HCT116 (cell line): Measurements from ENCODE around the gene CADPS.

ENCODE experiments used
- EZH2 ChIP-seq: fragments of 200-600 bp; sonication (generic); IDR thresholded peaks from 2 replicates; pipeline ENCODE4 v1.6.1; 2017; ENCODE audit warnings: antibody characterized with exemption, mixed run types
- POLR2A ChIP-seq: IDR thresholded peaks from 2 replicates; pipeline ENCODE4 v1.7.0; 2011; ENCODE audit warnings: borderline replicate concordance; ENCODE audit not compliant: insufficient read depth, insufficient read length; ENCODE audit errors: extremely low read depth
- RAD21 ChIP-seq: IDR thresholded peaks from 2 replicates; pipeline ENCODE4 v1.6.1; 2012; ENCODE audit warnings: low read depth, mild to moderate bottlenecking
- TF ChIP-seq, protein P1 (sequence below), 3 experiments: fragments of 200-600 bp in 1 of 3; sonication (generic) in 1 of 3; IDR thresholded peaks in 2 of 3; conservative IDR thresholded peaks in 1 of 3; 2 replicates each; pipeline ENCODE4 v1.5.1; 2012 to 2017; ENCODE audit warnings: low read depth in 2 of 3, low read length in 2 of 3, antibody characterized with exemption in 1 of 3, borderline replicate concordance in 1 of 3, control low read depth in 1 of 3, mild to moderate bottlenecking in 1 of 3, mixed read lengths in 1 of 3, mixed run types in 1 of 3, moderate library complexity in 1 of 3; ENCODE audit not compliant: insufficient read depth in 1 of 3

DNA sequence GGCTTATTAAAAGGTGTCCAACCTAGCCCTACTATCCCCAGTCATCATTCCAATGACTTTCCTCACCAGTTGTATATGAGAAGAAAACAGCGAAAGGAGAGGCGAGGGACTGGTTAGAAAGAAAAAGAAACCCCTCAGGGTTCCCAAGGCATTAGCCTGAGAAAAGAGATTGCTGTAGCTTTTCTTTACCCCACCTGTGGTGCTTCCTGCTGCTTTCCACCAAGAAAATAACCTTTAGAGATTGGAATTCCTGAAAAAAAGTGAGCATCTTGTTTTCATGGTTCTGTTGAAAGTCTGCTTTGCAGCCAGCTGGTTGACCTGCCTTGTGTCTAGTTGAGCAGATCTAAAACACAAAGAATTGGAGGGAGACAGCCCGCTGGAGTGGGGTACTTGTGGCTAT, 196.4 kb downstream of the CADPS start:
- TF ChIP-seq, protein P1, sequence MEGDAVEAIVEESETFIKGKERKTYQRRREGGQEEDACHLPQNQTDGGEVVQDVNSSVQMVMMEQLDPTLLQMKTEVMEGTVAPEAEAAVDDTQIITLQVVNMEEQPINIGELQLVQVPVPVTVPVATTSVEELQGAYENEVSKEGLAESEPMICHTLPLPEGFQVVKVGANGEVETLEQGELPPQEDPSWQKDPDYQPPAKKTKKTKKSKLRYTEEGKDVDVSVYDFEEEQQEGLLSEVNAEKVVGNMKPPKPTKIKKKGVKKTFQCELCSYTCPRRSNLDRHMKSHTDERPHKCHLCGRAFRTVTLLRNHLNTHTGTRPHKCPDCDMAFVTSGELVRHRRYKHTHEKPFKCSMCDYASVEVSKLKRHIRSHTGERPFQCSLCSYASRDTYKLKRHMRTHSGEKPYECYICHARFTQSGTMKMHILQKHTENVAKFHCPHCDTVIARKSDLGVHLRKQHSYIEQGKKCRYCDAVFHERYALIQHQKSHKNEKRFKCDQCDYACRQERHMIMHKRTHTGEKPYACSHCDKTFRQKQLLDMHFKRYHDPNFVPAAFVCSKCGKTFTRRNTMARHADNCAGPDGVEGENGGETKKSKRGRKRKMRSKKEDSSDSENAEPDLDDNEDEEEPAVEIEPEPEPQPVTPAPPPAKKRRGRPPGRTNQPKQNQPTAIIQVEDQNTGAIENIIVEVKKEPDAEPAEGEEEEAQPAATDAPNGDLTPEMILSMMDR (IDR thresholded peaks at IDR 0.05 in 2 of 3, conservative IDR thresholded peaks at IDR 0.05 in 1 of 3; ENCODE audit: borderline replicate concordance in 1 of 3, insufficient read depth in 1 of 3, low read depth in 2 of 3, low read length in 2 of 3) = no peak
- TF ChIP-seq POLR2A = no peak
- no peak for TF ChIP-seq EZH2
- no peak for TF ChIP-seq RAD21
